ENCODE measurements around the gene AGAP1.

DNA sequence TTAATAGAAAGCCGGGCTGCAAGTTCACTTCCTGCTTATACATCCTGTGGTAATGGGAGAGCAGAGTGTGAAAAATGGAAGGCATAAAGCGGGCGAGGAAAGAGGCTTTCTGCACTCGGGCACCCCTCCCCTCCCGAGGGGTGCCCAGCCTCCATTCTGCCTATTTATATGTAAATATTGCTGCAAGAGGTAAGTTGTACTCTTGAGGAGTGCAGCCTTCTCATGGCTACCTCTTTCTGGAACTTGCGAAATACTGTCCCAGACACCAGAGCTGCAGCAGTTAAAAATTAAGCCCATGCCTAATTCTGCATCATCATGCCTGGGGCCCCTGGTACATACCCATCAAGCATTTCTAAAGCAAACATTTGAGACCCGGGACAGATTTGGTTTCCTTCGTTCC, 518.3 kb downstream of the AGAP1 start:
- no peak for TF ChIP-seq POLR2AphosphoS5 (IDR thresholded peaks at IDR 0.05)
- TF ChIP-seq POLR2A (IDR thresholded peaks at IDR 0.05): no peak

Measured in spleen (tissue), 3 donors.